Prostate gland (tissue), 2 donors: ENCODE measurements around the gene UBE2E2. TPM values are rescaled to one million over a fixed set of nuclear protein-coding genes. Genes with fewer than 3 reads are reported as not detected.

Source experiments
- DNase-seq: peaks from one replicate; pipeline ENCODE4 v3.0.0-alpha.2; 2019; ENCODE audit warnings: low spot score
- H3K27ac ChIP-seq, 2 donors: fragments of 200-600 bp; sonication (generic); 2 replicates each; pipeline ENCODE4 v1.5.1; 2017 to 2019
- H3K27me3 ChIP-seq: fragments of 200-600 bp; sonication (generic); replicated peaks from 2 replicates; pipeline ENCODE4 v1.5.1; 2019; ENCODE audit not compliant: insufficient read depth
- H3K36me3 ChIP-seq, 2 donors: fragments of 200-600 bp; sonication (generic); 1 replicate in 1 of 2; 2 replicates in 1 of 2; pipeline versions ENCODE4 v1.5.1 to v1.8.1; 2017 to 2019
- H3K4me1 ChIP-seq: fragments of 200-600 bp; sonication (generic); replicated peaks from 2 replicates; pipeline ENCODE4 v1.5.1; 2019
- H3K4me3 ChIP-seq, 2 donors: fragments of 200-600 bp; sonication (generic); 2 replicates each; pipeline ENCODE4 v1.5.1; 2017 to 2019
- H3K9me3 ChIP-seq: fragments of 200-600 bp; sonication (generic); 2 replicates; pipeline ENCODE4 v1.5.1; 2017
- POLR2A ChIP-seq: fragments of 450-650 bp; IDR thresholded peaks from one replicate; pipeline ENCODE4 v1.6.1; 2016; ENCODE audit warnings: antibody characterized with exemption, mild to moderate bottlenecking
- POLR2AphosphoS5 ChIP-seq: sonication (generic); formaldehyde crosslinking; IDR thresholded peaks from one replicate; pipeline ENCODE4 v1.6.1; 2017; ENCODE audit warnings: antibody characterized with exemption
- WGBS: methylation state at CpG from one replicate; pipeline ENCODE4 v1.1.5; 2018; 5-methylcytosine and 5-hydroxymethylcytosine counted together
- intact Hi-C: fragments of 100-400 bp; cut with DNase I; formaldehyde crosslinking; loops from one replicate; pipeline ENCODE4 v1.14.2; 2022
- total RNA-seq, 2 donors: library from RNA; depleted of rRNA; stranded (reverse); fragments of >200 nt; gene quantifications; one replicate each; pipeline ENCODE4 v1.1.0, GENCODE V29; 2016
- TF ChIP-seq, protein P1 (sequence below), 4 experiments: fragments of 200-600 bp in 2 of 4; fragments of 450-650 bp in 2 of 4; sonication (generic) in 2 of 4; IDR thresholded peaks; 1 replicate in 3 of 4; 2 replicates in 1 of 4; pipeline ENCODE4 v1.5.1; 2016 to 2019; ENCODE audit warnings: antibody characterized with exemption in 4 of 4, mild to moderate bottlenecking in 2 of 4, moderate library complexity in 2 of 4

The UBE2E2 gene
- total RNA-seq, 2 donors from 2014 or later, result 25.9 to 48.7 TPM

DNA sequence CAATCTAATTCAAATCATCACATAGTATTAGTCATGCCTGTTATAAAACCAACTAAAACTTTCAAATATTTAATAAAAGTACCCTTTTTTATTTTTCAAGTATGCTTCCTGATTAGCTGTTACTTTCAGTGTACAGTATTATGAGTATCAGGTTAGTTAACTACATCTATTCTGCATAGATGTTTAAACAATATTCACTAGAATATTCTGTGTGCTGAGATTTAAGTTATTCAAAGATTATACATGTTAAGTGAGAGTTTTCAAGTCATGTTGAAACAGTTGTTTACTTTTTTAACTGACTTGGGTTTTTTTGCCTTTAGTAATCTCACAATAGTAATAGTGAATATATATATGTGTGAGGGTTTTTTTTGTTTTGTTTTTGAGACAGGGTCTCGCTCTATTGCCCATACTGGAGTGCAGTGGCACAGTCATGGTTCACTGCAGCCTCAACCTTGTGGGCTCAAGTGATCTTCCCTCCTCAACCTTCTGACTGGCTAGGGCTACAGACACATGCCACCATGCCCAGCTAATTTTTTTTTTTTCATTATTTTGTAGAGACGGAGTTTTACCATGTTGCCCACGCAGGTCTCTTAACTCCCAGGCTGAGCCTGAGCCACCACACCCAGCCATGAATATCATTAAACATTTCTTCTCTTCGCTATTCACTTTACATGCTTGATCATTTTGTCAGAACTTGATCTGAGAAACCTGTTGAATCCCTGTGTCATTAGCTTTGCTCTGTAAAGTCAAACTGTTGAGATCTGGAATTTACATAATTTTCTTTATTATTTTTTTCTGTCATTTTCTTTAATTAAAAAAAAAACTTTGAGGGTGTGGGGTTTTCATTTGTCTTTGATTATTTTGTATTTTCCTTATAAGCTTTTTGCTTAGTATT is 316.4 kb downstream of the UBE2E2 start:
- no peaks in the 10 kb centered on the region for H3K4me1 ChIP-seq
- intact Hi-C loops, result no loop called here
- DNase-seq, result no peak
- TF ChIP-seq POLR2A (no peak), POLR2AphosphoS5 (no peak)
- no peaks in the 10 kb centered on the region for H3K36me3 ChIP-seq
- H3K9me3 ChIP-seq, result no peaks in the 10 kb centered on the region
- H3K4me3 ChIP-seq, result no peak overlapping the region
- H3K27ac ChIP-seq, result no peak overlapping the region
- no peaks in the 10 kb centered on the region for H3K27me3 ChIP-seq
- 93% methylated on average over 4 of the region's 4 CpGs for WGBS

DNA sequence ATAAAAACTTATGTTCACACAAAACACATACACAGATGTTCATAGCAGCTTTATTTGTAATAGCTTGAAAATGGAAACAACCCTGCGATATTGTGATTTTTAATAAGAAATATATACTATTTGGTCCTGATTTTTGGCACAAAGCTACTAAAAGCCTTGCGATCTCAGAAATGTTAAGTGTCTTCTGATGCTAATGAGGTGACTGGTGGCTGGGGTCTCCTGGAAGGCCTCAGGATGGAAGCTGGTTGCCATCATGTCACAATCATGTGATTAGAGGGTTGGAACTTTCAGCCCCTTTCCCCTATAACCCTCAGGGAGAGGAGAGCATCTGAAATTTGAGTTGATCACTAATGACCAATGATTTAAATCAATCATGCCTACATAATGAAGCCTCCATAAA is 324.2 kb downstream of the UBE2E2 start:
- intact Hi-C loops, result no loop called here
- no peak overlapping the region for H3K4me3 ChIP-seq
- DNase-seq, result no peak
- no peaks in the 10 kb centered on the region for H3K4me1 ChIP-seq
- H3K27ac ChIP-seq, result no peak overlapping the region
- no peaks in the 10 kb centered on the region for H3K36me3 ChIP-seq
- WGBS, result 98% methylated on average over 2 of the region's 2 CpGs
- H3K27me3 ChIP-seq, result no peaks in the 10 kb centered on the region
- H3K9me3 ChIP-seq, result no peaks in the 10 kb centered on the region
- TF ChIP-seq, protein P1, sequence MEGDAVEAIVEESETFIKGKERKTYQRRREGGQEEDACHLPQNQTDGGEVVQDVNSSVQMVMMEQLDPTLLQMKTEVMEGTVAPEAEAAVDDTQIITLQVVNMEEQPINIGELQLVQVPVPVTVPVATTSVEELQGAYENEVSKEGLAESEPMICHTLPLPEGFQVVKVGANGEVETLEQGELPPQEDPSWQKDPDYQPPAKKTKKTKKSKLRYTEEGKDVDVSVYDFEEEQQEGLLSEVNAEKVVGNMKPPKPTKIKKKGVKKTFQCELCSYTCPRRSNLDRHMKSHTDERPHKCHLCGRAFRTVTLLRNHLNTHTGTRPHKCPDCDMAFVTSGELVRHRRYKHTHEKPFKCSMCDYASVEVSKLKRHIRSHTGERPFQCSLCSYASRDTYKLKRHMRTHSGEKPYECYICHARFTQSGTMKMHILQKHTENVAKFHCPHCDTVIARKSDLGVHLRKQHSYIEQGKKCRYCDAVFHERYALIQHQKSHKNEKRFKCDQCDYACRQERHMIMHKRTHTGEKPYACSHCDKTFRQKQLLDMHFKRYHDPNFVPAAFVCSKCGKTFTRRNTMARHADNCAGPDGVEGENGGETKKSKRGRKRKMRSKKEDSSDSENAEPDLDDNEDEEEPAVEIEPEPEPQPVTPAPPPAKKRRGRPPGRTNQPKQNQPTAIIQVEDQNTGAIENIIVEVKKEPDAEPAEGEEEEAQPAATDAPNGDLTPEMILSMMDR (IDR thresholded peaks at IDR 0.05), result no peak
- TF ChIP-seq POLR2A (no peak), POLR2AphosphoS5 (no peak)

DNA sequence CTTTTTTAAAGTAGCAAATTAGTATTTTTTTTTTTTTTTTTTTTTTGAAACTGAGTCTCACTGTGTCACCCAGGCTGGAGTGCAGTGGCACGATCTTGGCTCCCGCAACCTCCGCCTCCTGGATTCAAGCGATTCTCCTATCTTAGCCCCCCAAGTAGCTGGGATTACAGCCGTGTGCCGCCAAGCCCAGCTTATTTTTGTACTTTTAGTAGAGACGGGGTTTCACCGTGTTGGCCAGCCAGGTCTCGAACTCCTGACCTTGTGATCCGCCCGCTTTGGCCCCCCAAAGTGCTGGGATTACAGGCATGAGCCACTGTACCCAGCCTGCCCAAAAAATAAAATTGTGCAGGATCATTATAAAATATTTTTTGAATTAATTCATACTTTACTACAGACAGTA is 330.5 kb downstream of the UBE2E2 start:
- no peak overlapping the region for H3K4me3 ChIP-seq
- no peak for TF ChIP-seq POLR2A
- no peak for TF ChIP-seq POLR2AphosphoS5
- TF ChIP-seq, protein P1 (IDR thresholded peaks at IDR 0.05), result no peak

DNA sequence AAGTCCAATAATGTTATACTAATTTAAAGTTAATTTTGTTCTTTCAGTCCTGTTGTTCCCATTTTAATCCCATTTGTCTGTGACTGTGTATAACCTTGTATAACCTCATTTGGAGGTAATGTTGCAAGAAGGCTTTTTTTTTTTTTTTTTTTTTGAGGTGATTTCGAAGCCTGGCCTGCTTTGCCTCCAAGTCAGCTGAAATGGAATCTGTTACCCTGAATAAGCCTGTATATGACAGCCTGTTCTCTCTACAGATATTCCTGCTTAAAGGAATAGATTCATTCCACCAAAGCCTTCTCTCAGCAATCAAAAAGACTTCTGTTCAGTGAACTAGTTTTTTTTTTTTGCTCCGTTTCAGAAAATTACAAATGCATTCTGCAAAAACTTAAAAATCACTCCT is 330.9 kb downstream of the UBE2E2 start:
- 80% methylated on average over 2 of the region's 2 CpGs for whole genome bisulfite sequencing

More for the DNA sequence above, 330.5 kb downstream of the UBE2E2 start:
- 97% methylated on average over 11 of the region's 11 CpGs for WGBS
- H3K9me3 ChIP-seq, result no peaks in the 10 kb centered on the region
- intact Hi-C loops, result no loop called here
- no peaks in the 10 kb centered on the region for H3K27me3 ChIP-seq
- no peak for DNase-seq
- no peak overlapping the region for H3K27ac ChIP-seq
- no peaks in the 10 kb centered on the region for H3K4me1 ChIP-seq
- H3K36me3 ChIP-seq, result no peaks in the 10 kb centered on the region

DNA sequence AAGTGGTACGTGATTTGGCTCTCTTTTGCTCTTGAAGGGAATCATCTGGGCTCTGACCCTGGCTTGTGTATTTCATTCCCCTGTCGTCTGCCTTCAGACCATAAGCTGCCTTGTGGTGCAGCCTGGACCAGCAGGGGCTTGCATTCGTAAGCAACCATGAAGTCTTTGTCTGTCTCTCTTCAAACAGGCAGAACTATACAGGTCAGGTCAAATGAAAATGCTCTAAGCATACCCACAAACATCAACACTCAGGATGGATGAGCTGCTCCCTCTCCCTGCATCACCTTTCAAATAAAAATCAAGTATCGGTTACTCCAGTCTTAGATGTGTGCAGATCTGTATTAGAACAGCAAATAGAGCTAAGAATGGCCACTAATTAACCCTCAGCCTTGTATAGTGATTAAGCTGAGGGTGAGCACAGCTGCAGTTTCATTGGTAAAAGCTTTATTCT is 334.0 kb downstream of the UBE2E2 start:
- no peak overlapping the region for H3K4me3 ChIP-seq
- TF ChIP-seq POLR2A (no peak), POLR2AphosphoS5 (no peak)
- TF ChIP-seq, protein P1 (IDR thresholded peaks at IDR 0.05), result no peak
- DNase-seq, result no peak
- no peaks in the 10 kb centered on the region for H3K4me1 ChIP-seq
- no peak overlapping the region for H3K27ac ChIP-seq
- WGBS, result 42% methylated on average over 4 of the region's 4 CpGs
- H3K36me3 ChIP-seq, result no peaks in the 10 kb centered on the region
- no peaks in the 10 kb centered on the region for H3K9me3 ChIP-seq
- H3K27me3 ChIP-seq, result no peaks in the 10 kb centered on the region
- intact Hi-C loops, result no loop called here

More for the DNA sequence above, 330.9 kb downstream of the UBE2E2 start:
- no peaks in the 10 kb centered on the region for H3K4me1 ChIP-seq
- no peaks in the 10 kb centered on the region for H3K27me3 ChIP-seq
- H3K9me3 ChIP-seq, result no peaks in the 10 kb centered on the region
- no peak for TF ChIP-seq POLR2AphosphoS5
- no peak for TF ChIP-seq POLR2A
- TF ChIP-seq, protein P1 (IDR thresholded peaks at IDR 0.05), result no peak
- intact Hi-C loops, result no loop called here
- no peak overlapping the region for H3K4me3 ChIP-seq
- no peaks in the 10 kb centered on the region for H3K36me3 ChIP-seq
- no peak for DNase-seq
- no peak overlapping the region for H3K27ac ChIP-seq
